Body of pancreas (tissue), 4 donors: ENCODE measurements around the gene TNK1. TPM values are rescaled to one million over a fixed set of nuclear protein-coding genes. Genes with fewer than 3 reads are reported as not detected.
A peak's percentile ranks its signal among the peaks of the same experiment; 100 is the strongest.

ENCODE experiments used
- ATAC-seq: fragments of 150-250 bp; one replicate; pipeline ENCODE4 v1.9.1; 2016
- DNase-seq, 4 donors: peaks; one replicate each; pipeline ENCODE4 v3.0.0-alpha.2; 2019
- H3K27ac ChIP-seq, 4 donors: fragments of 200-600 bp; sonication (generic); 1 replicate in 3 of 4; 2 replicates in 1 of 4; pipeline versions ENCODE4 v1.5.1 to v1.6.1; 2016 to 2019; ENCODE audit warnings: mild to moderate bottlenecking in 1 of 4, mixed read lengths in 1 of 4, moderate library complexity in 1 of 4
- H3K27me3 ChIP-seq, 2 donors: fragments of 200-600 bp; sonication (generic); one replicate each; pipeline ENCODE4 v1.6.0; 2016; ENCODE audit warnings: mild to moderate bottlenecking in 1 of 2
- H3K36me3 ChIP-seq, 2 donors: fragments of 200-600 bp; sonication (generic); replicated peaks in 1 of 2; 2 replicates each; pipeline ENCODE4 v1.5.1; 2016; ENCODE audit warnings: low read depth in 2 of 2; ENCODE audit not compliant: insufficient read depth in 1 of 2
- H3K4me1 ChIP-seq: fragments of 200-600 bp; sonication (generic); one replicate; pipeline ENCODE4 v1.6.0; 2016
- H3K4me3 ChIP-seq, 2 donors: fragments of 200-600 bp; sonication (generic); 1 replicate in 1 of 2; 2 replicates in 1 of 2; pipeline ENCODE4 v1.5.1; 2016 to 2019
- H3K9me3 ChIP-seq, 3 donors: fragments of 200-600 bp; sonication (generic); 1 replicate in 2 of 3; 2 replicates in 1 of 3; pipeline ENCODE4 v1.5.1; 2016
- CTCF ChIP-seq, 7 experiments: fragments of 450-650 bp in 4 of 7; fragments of 200-600 bp in 3 of 7; sonication (generic) in 3 of 7; IDR thresholded peaks; one replicate each; pipeline ENCODE4 v1.5.1; 2016 to 2019; ENCODE audit warnings: antibody characterized with exemption in 7 of 7
- POLR2A ChIP-seq, 3 donors: fragments of 450-650 bp; IDR thresholded peaks; one replicate each; pipeline ENCODE4 v1.6.1; 2016; ENCODE audit warnings: antibody characterized with exemption in 3 of 3, mild to moderate bottlenecking in 2 of 3
- WGBS, 2 donors: methylation state at CpG; one replicate each; pipeline ENCODE4 v1.1.5; 2017; 5-methylcytosine and 5-hydroxymethylcytosine counted together
- intact Hi-C: fragments of 100-400 bp; cut with DNase I; formaldehyde crosslinking; loops from one replicate; pipeline ENCODE4 v1.15.1; 2023
- total RNA-seq, 2 donors: library from RNA; depleted of rRNA; stranded (reverse); fragments of >200 nt; gene quantifications; one replicate each; pipeline ENCODE4 v1.1.0, GENCODE V29; 2016

The TNK1 gene
- total RNA-seq, 2 donors from 2014 or later: 12.7 to 15.8 TPM

GRCh38 chr17:7346761-7347614 lies 33.9 kb upstream of the TNK1 start:
- intact Hi-C loops: no loop called here
- Histone ChIP-seq H3K4me1 (peaks cover 34% of the 10 kb centered on the region), H3K9me3 (no peaks in the 10 kb centered on the region), H3K27me3 (peaks cover 0 to 13% of the 10 kb centered on the region in 2 donors), H3K4me3 (no peak overlapping the region), H3K27ac (no peak overlapping the region), H3K36me3 (no peaks in the 10 kb centered on the region)
- TF ChIP-seq POLR2A (IDR thresholded peaks at IDR 0.05) (peak in 1 of 3 donors; percentile 9), CTCF (IDR thresholded peaks at IDR 0.05) (no peak)
- DNase-seq (peak in 1 of 4 donors; percentile 13), ATAC-seq (no peak)
- 53 to 58% methylated on average over 14 to 18 of the region's 18 CpGs for WGBS, 2 donors

GRCh38 chr17:7347630-7348477 lies 33.0 kb upstream of the TNK1 start:
- 46 to 53% methylated on average over 14 to 19 of the region's 19 CpGs for WGBS, 2 donors
- ATAC-seq: no peak
- Histone ChIP-seq H3K27ac (no peak overlapping the region), H3K36me3 (no peaks in the 10 kb centered on the region), H3K9me3 (no peaks in the 10 kb centered on the region), H3K4me3 (no peak overlapping the region), H3K4me1 (peaks cover 41% of the 10 kb centered on the region), H3K27me3 (peaks cover 0 to 9% of the 10 kb centered on the region in 2 donors)
- no peak for TF ChIP-seq CTCF (IDR thresholded peaks at IDR 0.05)
- no peak for TF ChIP-seq POLR2A (IDR thresholded peaks at IDR 0.05)
- intact Hi-C loops: no loop called here
- DNase-seq: no peak

- intact Hi-C loops: no loop called here
- ATAC-seq (no peak), DNase-seq (peak in 1 of 4 donors; percentile 44)
- WGBS, 2 donors: 46 to 59% methylated on average over 18 to 19 of the region's 19 CpGs
- TF ChIP-seq CTCF (IDR thresholded peaks at IDR 0.05): no peak
- TF ChIP-seq POLR2A (IDR thresholded peaks at IDR 0.05): no peak
- peaks cover 49% of the 10 kb centered on the region for H3K4me1 ChIP-seq
- H3K4me3 ChIP-seq: no peak overlapping the region
- no peaks in the 10 kb centered on the region for H3K9me3 ChIP-seq
- no peak overlapping the region for H3K27ac ChIP-seq
- H3K27me3 ChIP-seq: peaks cover 0 to 4% of the 10 kb centered on the region in 2 donors
- no peaks in the 10 kb centered on the region for H3K36me3 ChIP-seq
Observed at GRCh38 chr17:7348478-7349242, 32.2 kb upstream of the TNK1 start.

GRCh38 chr17:7351665-7352502 lies 29.0 kb upstream of the TNK1 start, which contains the start of gene KCTD11:
KCTD11 (plus strand) TSS chr17:7352162.
- Histone ChIP-seq H3K9me3 (no peaks in the 10 kb centered on the region), H3K4me1 (peaks cover 66% of the 10 kb centered on the region), H3K27ac (peak within 1 kb of the TSS; percentile 91 to 99 (median 98)), H3K36me3 (no peaks in the 10 kb centered on the region), H3K27me3 (no peaks in the 10 kb centered on the region), H3K4me3 (peak within 1 kb of the TSS; percentile 59 to 62)
- TF ChIP-seq POLR2A (IDR thresholded peaks at IDR 0.05) (peak; percentile 84 to 89 (median 88)), CTCF (IDR thresholded peaks at IDR 0.05) (peak in 2 of 7 experiments; percentile 21 to 43)
- peak; percentile 93 to 96 (median 94) for DNase-seq
- peak; percentile 79 for ATAC-seq
- intact Hi-C loops: no loop called here
- 0 to 1% methylated on average over 4 to 59 of the region's 91 CpGs for WGBS, 2 donors
